Adipocyte (in vitro differentiated cells): Measurements from ENCODE around the gene ACTL6A.

Experiments used
- DNase-seq: peaks from one replicate; pipeline ENCODE4 v3.0.0-alpha.2; 2015; ENCODE audit warnings: low read depth
- H3K27me3 ChIP-seq: replicated peaks from 2 replicates; pipeline ENCODE4 v1.7.0; 2013; ENCODE audit warnings: mild to moderate bottlenecking, low read length, moderate library complexity; ENCODE audit not compliant: control insufficient read depth, insufficient read depth
- H3K36me3 ChIP-seq: 2 replicates; pipeline ENCODE4 v1.7.0; 2013; ENCODE audit warnings: low read length, mild to moderate bottlenecking, moderate library complexity; ENCODE audit not compliant: control insufficient read depth, insufficient read depth, severe bottlenecking
- H3K4me1 ChIP-seq: 2 replicates; pipeline ENCODE4 v1.7.0; 2013; ENCODE audit warnings: mild to moderate bottlenecking, low read length, moderate library complexity; ENCODE audit not compliant: control insufficient read depth, insufficient read depth
- H3K4me3 ChIP-seq: 2 replicates; pipeline ENCODE4 v1.7.0; 2013; ENCODE audit warnings: mild to moderate bottlenecking, low read length, moderate library complexity
- H3K9ac ChIP-seq: 2 replicates; pipeline ENCODE4 v1.7.0; 2013; ENCODE audit warnings: mild to moderate bottlenecking, low read length, moderate library complexity
- H3K9me3 ChIP-seq: 2 replicates; pipeline ENCODE4 v1.7.0; 2013; ENCODE audit warnings: mild to moderate bottlenecking, low read length, moderate library complexity; ENCODE audit not compliant: control insufficient read depth

Gene ACTL6A

DNA sequence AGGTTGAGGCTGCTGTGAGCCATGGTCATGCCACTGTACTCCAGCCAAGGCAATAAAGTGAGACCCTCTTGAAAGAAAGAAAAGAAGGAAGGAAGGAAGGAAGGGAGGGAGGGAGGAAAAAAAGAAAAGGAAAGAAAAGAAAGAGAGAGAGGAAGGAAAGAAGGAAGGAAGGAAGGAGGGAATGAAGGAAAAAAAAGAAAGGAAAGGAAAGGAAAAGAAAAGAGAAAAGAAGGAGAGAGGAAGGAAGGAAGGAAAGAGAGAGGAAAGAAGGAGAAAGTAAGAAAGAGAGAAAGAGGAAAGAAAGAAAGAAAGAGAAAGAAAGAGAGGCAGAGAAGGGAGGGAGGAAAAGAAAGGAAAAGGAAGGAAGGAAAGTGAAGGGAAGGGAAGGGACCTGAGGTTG lies 20.4 kb upstream of the ACTL6A start:
- Histone ChIP-seq H3K9me3 (no peaks in the 10 kb centered on the region), H3K4me3 (no peak overlapping the region), H3K36me3 (no peaks in the 10 kb centered on the region), H3K9ac (no peak overlapping the region), H3K4me1 (no peaks in the 10 kb centered on the region), H3K27me3 (no peaks in the 10 kb centered on the region)
- DNase-seq: no peak

DNA sequence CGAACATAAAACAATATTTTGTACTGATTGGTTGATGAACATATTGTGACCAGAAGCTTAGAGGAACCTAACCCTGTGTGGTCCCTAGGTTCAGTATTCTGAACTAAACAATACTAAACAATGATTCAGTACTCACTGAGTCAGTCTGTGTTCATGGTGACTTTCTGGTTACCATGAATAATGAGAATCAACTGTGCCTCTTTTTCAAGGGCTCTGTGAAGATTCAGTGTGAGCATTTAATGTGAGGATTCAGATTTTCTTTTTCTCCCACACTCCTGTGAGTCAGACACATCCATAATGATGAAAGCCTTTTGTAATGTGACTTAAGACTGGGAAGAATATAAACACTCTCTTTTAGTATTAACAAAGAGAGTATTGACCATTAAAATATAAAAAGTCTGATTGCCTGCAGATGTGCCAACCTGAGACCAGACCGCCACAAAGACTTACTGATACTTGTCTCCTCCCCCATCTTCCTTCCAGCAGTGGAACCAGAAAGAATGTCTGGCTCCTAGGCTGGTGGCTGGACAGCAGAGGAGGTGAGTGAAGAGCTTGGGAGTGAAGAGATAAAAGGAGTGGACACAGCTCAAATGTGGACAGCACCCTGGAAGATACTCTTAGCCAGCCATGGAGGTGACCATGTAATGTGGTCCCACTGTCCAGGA lies 17.6 kb upstream of the ACTL6A start:
- peak; percentile 49 for DNase-seq
- Histone ChIP-seq H3K4me3 (no peak overlapping the region), H3K27me3 (no peaks in the 10 kb centered on the region), H3K9me3 (no peaks in the 10 kb centered on the region), H3K4me1 (no peaks in the 10 kb centered on the region), H3K9ac (no peak overlapping the region), H3K36me3 (no peaks in the 10 kb centered on the region)

DNA sequence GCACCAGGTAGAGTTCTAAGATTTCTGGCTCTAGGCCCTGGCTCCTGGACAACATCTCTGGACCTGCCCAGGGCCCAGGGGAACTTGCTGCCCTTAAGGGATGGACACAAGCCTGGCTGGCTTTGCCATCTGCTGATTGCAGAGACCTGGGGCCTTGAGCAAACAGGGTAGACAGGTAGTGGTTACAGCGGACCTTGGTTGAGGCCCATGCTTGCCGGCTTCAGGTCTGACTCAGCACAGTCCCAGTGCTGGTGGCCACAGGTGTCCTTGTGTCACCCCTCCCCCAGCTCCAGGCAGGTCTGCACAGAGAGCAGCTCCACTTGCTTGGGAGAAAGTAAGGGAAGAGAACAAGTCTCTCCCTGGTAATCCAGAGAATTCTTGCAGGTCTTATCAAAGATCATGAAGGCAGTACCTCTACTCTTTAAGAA lies 15.9 kb upstream of the ACTL6A start:
- H3K36me3 ChIP-seq: no peaks in the 10 kb centered on the region
- no peaks in the 10 kb centered on the region for H3K4me1 ChIP-seq
- H3K4me3 ChIP-seq: no peak overlapping the region
- H3K27me3 ChIP-seq: no peaks in the 10 kb centered on the region
- no peak overlapping the region for H3K9ac ChIP-seq
- no peak for DNase-seq
- no peaks in the 10 kb centered on the region for H3K9me3 ChIP-seq

DNA sequence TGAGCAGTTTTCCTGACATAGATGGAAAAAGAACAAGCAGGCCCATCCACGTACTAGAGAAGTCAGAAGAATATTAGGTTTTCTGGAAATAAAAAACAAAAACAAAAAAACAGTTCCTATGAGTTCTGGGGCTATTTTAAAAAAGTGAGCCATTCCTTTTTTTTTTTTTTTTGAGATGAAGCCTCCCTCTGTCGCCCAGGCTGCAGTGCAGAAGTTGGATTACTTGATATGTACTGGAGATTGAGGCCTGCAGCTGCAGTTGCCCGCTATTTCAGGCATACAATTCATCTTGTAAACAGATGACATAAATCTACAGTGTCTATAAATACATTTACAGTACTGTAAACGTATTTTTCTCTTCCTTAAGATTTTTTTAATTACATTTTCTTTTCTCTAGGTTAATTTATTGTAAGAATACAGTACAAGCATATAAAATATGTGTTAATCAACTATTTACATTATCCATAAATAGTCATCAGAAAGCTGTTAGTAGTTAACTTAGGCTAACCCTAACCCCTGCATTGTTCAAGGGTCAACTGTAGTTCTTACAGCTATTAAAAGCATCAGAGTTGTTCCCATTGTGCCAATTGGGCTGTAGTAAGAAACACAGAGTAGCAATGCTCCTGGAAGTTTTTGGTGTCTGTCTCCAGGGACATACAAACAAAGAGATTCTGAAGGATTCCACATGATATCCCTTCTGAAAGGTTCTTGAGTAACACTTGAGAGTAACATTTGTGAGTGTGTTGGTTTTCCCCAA lies 11.2 kb upstream of the ACTL6A start:
- H3K4me3 ChIP-seq: no peak overlapping the region
- no peaks in the 10 kb centered on the region for H3K27me3 ChIP-seq
- no peaks in the 10 kb centered on the region for H3K36me3 ChIP-seq
- H3K4me1 ChIP-seq: no peaks in the 10 kb centered on the region
- DNase-seq: no peak
- no peaks in the 10 kb centered on the region for H3K9me3 ChIP-seq
- no peak overlapping the region for H3K9ac ChIP-seq

DNA sequence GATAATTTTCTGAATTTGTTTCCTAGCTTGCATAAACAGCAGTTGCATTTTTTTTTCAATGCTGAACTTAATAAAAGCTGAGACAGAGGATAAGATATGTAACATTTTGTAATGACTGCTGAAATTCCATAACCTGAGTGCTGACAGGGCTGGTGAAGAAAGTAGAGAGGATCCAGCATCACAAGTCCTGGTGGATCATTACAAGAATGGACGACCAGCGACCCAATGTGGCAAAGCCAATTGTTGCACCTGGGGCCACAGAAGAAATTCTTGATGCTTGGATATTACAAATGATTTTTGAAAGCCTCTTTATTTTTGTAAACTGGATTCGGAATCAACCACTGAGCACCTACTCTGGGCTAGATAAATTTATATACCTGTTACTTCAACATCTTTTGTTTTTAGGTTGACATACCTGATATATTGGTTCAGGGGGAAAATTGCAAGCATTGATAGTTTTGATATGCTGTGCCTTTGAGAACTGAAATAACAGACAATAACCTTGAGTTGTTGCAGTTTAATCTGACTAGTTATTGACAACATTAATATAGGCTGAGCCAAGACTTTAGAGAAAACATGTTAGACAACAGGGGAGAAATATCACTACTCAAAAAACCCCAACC lies 3.9 kb upstream of the ACTL6A start:
- Histone ChIP-seq H3K4me1 (peaks cover 2% of the 10 kb centered on the region), H3K9ac (no peak overlapping the region), H3K4me3 (no peak overlapping the region), H3K36me3 (no peaks in the 10 kb centered on the region), H3K9me3 (no peaks in the 10 kb centered on the region), H3K27me3 (no peaks in the 10 kb centered on the region)
- DNase-seq: peak; percentile 88

DNA sequence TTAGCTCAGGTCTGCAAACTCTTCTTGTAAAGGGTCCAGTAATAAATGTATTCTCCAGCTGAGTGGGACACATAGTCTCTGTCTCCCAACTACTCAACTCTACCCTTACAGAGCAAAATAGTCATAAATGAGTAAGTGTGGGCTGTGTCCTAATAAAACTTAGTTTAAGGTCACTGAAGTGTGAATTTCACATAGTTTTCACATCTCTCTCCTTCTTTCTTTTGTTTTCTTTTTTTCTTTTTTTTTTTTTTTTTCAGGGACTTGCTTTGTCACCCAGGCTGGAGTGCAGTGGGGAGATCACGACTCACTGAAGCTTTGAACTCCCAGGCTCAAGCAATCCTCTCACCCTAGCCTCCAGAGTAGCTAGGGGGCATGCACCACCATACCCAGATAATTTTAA lies 1.9 kb upstream of the ACTL6A start:
- Histone ChIP-seq H3K4me3 (no peak overlapping the region), H3K4me1 (peaks cover 6% of the 10 kb centered on the region), H3K36me3 (no peaks in the 10 kb centered on the region), H3K27me3 (no peaks in the 10 kb centered on the region), H3K9ac (no peak overlapping the region), H3K9me3 (no peaks in the 10 kb centered on the region)
- DNase-seq: no peak

DNA sequence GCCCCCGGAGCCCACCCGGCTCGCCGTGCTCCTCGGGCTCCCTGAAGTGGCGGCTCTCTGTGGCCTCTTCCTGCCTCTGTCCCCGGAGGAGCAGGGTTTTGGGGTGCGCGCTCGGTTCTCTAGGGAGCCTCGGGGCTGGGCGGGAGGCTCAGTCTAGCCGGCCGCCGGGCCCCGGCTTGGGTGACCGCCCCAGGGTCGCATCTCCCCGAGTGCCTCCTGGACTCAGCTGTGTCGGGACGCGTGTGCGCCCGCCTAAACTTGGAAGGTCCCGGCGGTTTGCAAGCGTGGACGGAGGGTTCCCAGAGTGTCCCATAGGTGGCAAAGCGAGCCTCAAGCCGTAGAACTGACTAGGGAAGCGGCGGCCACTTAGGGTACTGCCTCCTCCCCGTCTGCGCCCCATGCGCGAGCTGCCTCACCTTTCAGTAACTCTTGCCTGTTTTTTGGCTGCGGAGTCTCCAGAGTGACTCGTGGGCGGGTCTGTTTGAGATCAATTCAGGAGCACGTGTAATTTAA lies 601 bp downstream of the ACTL6A start:
- Histone ChIP-seq H3K36me3 (no peaks in the 10 kb centered on the region), H3K27me3 (no peaks in the 10 kb centered on the region), H3K9ac (peak overlapping the region; percentile 87), H3K9me3 (no peaks in the 10 kb centered on the region), H3K4me1 (peaks cover 6% of the 10 kb centered on the region), H3K4me3 (peak overlapping the region; percentile 96)
- peak; percentile 89 for DNase-seq

DNA sequence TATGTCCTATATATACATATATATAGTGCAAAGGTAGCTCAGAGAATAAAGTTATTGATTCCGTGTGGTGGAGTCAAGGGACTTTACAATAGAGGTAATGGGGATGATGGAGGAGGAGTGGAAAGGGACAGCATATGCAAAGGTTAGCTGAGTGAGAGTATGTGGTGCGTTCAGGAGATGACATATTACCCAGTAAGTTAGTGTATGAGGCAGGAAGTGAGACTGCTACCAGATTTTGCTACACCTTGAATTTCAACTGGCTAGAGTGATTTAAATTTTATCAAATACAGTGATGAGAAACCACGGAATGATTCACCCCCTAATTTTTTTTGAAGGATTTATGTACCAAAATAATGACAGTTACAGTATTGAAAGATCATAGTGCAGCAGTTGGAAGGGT lies 2.8 kb downstream of the ACTL6A start:
- H3K9ac ChIP-seq: no peak overlapping the region
- peaks cover 7% of the 10 kb centered on the region for H3K36me3 ChIP-seq
- DNase-seq: no peak
- no peaks in the 10 kb centered on the region for H3K27me3 ChIP-seq
- peaks cover 6% of the 10 kb centered on the region for H3K4me1 ChIP-seq
- no peak overlapping the region for H3K4me3 ChIP-seq
- H3K9me3 ChIP-seq: no peaks in the 10 kb centered on the region

DNA sequence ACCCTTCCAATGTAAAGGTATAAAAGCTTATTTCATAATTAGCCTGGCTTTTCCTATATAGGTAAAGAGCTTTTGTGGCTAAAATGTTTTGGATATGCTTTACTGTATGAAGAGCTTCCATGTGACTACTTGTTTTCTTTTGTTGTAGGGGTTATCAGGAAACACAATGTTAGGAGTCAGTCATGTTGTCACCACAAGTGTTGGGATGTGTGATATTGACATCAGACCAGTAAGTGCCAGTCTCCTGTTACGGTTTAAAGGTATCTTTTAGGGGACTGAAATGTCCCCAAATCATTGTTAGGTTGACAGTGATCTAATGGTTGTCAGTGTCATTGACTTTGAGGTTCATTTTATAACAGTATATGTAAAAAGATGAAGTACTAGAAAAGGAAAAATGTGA lies 18.3 kb downstream of the ACTL6A start:
- Histone ChIP-seq H3K9ac (no peak overlapping the region), H3K9me3 (no peaks in the 10 kb centered on the region), H3K4me3 (no peak overlapping the region), H3K36me3 (peaks cover 54% of the 10 kb centered on the region), H3K27me3 (no peaks in the 10 kb centered on the region), H3K4me1 (no peaks in the 10 kb centered on the region)
- DNase-seq: no peak

DNA sequence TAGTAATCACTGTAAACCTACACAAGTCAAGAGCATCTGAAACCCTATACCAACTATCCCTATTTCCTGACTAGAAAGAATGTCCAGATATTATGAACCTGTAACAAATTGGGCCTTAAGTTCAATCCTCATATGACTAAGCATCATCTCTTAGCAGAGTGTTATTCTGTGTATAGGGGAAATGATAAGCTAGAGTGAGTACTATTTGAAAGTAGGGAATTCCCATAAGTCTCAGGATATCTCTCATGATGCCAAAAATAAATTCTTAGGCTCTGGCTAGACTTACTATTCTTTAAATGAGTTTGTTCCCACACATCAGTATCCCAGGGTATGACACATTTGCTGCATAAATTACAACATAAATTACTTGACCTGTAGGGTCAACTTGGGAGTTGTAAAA lies 26.4 kb downstream of the ACTL6A start:
- no peaks in the 10 kb centered on the region for H3K9me3 ChIP-seq
- no peak overlapping the region for H3K4me3 ChIP-seq
- no peak overlapping the region for H3K9ac ChIP-seq
- DNase-seq: peak; percentile 7
- peaks cover 75% of the 10 kb centered on the region for H3K36me3 ChIP-seq
- no peaks in the 10 kb centered on the region for H3K27me3 ChIP-seq
- peaks cover 30% of the 10 kb centered on the region for H3K4me1 ChIP-seq

DNA sequence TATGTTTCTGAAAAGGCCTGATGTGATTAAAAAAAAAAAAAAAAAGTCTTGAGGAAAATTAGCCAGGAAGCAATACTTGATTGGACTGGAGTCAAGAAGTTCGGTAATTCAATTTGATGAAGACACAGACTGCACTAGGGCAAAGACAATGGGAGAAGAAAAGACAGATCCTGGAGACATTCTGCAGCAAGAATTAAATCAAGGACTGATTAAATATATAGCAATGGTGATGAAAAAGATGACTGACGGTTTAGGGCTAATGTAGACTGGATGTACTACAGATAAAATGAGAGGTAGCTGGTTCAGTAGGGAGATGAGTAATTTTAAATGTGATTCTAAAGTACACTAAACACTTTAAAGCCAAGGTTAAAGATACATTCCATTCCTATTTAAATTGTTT lies 27.9 kb downstream of the ACTL6A start:
- H3K9me3 ChIP-seq: no peaks in the 10 kb centered on the region
- H3K4me1 ChIP-seq: peaks cover 34% of the 10 kb centered on the region
- H3K36me3 ChIP-seq: peaks cover 79% of the 10 kb centered on the region
- DNase-seq: no peak
- no peaks in the 10 kb centered on the region for H3K27me3 ChIP-seq
- H3K4me3 ChIP-seq: no peak overlapping the region
- peak overlapping the region; percentile 61 for H3K9ac ChIP-seq
